A204.1 (cell line): ENCODE results near the gene WWOX.
"Not testable (repeated sequence)": the region's sequence is repeated elsewhere in the genome, so short reads cannot be mapped to it uniquely, and the experiment has no call there.

ENCODE experiments used
- FAIRE-seq: peaks from 2 replicates; lab custom pipeline; 2012; peaks lifted over from hg19 to GRCh38; lab: Jason Lieb, UNC

Gene WWOX

GRCh38 chr16:79045191-79045590 is 945.7 kb downstream of the WWOX start:
- FAIRE-seq, result no peak

GRCh38 chr16:79047337-79047736 is 947.9 kb downstream of the WWOX start:
- no peak for FAIRE-seq

GRCh38 chr16:79049040-79049439 is 949.6 kb downstream of the WWOX start:
- FAIRE-seq, result no peak

GRCh38 chr16:79050063-79050462 is 950.6 kb downstream of the WWOX start:
- no peak for FAIRE-seq

GRCh38 chr16:79051313-79051712 is 951.9 kb downstream of the WWOX start:
- no peak for FAIRE-seq

GRCh38 chr16:79052198-79052597 is 952.7 kb downstream of the WWOX start:
- not testable (repeated sequence) for FAIRE-seq

- FAIRE-seq, result no peak
These were observed 954.1 kb downstream of the WWOX start for GRCh38 chr16:79053577-79053976.

GRCh38 chr16:79054211-79054984 is 954.9 kb downstream of the WWOX start:
- no peak for FAIRE-seq

GRCh38 chr16:79055251-79055970 is 956.0 kb downstream of the WWOX start:
- FAIRE-seq, result no peak

- FAIRE-seq, result no peak
These were observed 961.7 kb downstream of the WWOX start for GRCh38 chr16:79061181-79061580.

- FAIRE-seq, result no peak
These were observed 962.9 kb downstream of the WWOX start for GRCh38 chr16:79062336-79062735.

- FAIRE-seq, result no peak
These were observed 963.4 kb downstream of the WWOX start for GRCh38 chr16:79062821-79063220.

- no peak for FAIRE-seq
These were observed 965.0 kb downstream of the WWOX start for GRCh38 chr16:79064256-79064972.

- no peak for FAIRE-seq
These were observed 967.1 kb downstream of the WWOX start for GRCh38 chr16:79066561-79066960.

GRCh38 chr16:79067600-79067999 is 968.1 kb downstream of the WWOX start:
- FAIRE-seq, result no peak

GRCh38 chr16:79069121-79069520 is 969.7 kb downstream of the WWOX start:
- FAIRE-seq, result no peak

GRCh38 chr16:79069633-79070032 is 970.2 kb downstream of the WWOX start:
- FAIRE-seq, result no peak

- FAIRE-seq, result no peak
These were observed 972.0 kb downstream of the WWOX start for GRCh38 chr16:79071424-79071823.

- FAIRE-seq, result no peak
These were observed 973.1 kb downstream of the WWOX start for GRCh38 chr16:79072517-79072916.

- no peak for FAIRE-seq
These were observed 974.1 kb downstream of the WWOX start for GRCh38 chr16:79073566-79073965.

GRCh38 chr16:79074541-79074940 is 975.1 kb downstream of the WWOX start:
- FAIRE-seq, result no peak

GRCh38 chr16:79074951-79075350 is 975.5 kb downstream of the WWOX start:
- no peak for FAIRE-seq
